ENCODE results near the gene GPR137. TPM values are rescaled to one million over a fixed set of nuclear protein-coding genes. Genes with fewer than 3 reads are reported as not detected.

GPR137 gene
- total RNA-seq, 1 donor from 2014 or later: 56.0 TPM

DNA sequence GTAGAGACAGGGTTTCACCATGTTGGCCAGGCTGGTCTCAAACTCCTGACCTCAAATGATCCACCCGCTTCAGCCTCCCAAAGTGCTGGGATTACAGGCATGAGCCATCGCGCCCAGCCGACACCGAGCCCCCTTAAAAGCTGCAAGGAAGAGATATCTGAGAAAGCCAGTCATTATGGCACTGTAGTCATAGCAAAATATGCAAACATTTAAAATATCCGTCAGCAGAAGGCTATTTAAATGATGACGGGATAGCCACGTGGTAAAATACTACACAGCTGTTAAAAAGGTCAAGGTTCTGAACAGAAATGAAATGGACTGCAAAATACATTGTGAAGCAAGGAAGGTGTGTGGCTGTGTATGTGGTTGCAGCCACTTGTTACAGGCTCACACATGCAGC, 47.9 kb downstream of the GPR137 start:
- H3K4me1 Mint-ChIP-seq (ENCODE audit: unreplicated experiment): no peaks in the 10 kb centered on the region
- DNase-seq (ENCODE audit: low spot score): no peak
- H3K9me3 Mint-ChIP-seq (ENCODE audit: unreplicated experiment): no peaks in the 10 kb centered on the region
- no peak for TF ChIP-seq CTCF (IDR thresholded peaks at IDR 0.05; ENCODE audit: unreplicated experiment)
- no peak overlapping the region for H3K27ac Mint-ChIP-seq (ENCODE audit: unreplicated experiment)
- no peaks in the 10 kb centered on the region for H3K36me3 Mint-ChIP-seq (ENCODE audit: low read depth, unreplicated experiment)
- H3K27me3 Mint-ChIP-seq (ENCODE audit: unreplicated experiment): peaks cover 4% of the 10 kb centered on the region
- no peak overlapping the region for H3K4me3 Mint-ChIP-seq (ENCODE audit: unreplicated experiment)

GRCh38 chr11:64334764-64335735, 49.4 kb downstream of the GPR137 start:
- Mint-ChIP-seq H3K4me1 (ENCODE audit: unreplicated experiment) (no peaks in the 10 kb centered on the region), H3K27ac (ENCODE audit: unreplicated experiment) (no peak overlapping the region)
- DNase-seq (ENCODE audit: low spot score): no peak

DNA sequence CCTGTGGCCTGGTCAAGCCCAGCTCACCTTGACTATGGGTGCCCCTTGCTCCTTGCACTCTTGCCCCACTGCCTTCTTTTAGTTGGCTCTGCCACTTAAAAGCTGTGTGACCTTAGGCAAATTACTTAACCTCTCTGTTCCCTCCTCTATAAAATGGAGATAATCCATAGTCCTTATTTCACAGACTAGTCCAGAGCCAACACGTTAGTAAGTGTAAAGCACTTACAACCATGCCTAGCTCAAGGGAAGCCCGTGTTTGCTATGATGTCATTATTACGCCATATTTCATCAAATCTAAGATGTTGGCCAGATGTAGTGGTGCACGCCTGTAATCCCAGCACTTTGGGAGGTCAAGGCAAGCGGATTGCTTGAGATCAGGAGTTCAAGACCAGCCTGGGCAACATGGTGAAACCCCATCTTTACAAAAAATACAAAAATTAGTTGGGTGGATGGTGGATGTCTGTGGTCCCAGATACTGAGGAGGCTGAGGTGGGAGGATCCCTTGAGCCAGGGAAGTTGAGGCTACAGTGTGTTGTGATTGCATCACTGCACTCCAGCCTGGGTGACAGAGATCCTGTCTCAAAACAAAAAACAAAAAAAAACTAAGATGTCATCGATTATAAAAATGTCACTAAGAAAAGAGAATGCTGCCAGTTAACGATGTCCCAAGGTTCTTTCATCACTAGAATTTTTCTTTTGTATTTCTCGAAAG, 52.0 kb downstream of the GPR137 start:
- no peak overlapping the region for H3K4me3 Mint-ChIP-seq (ENCODE audit: unreplicated experiment)
- H3K27ac Mint-ChIP-seq (ENCODE audit: unreplicated experiment): no peak overlapping the region

More at GRCh38 chr11:64334764-64335735, 49.4 kb downstream of the GPR137 start:
- no peak for TF ChIP-seq CTCF (IDR thresholded peaks at IDR 0.05; ENCODE audit: unreplicated experiment)
- Mint-ChIP-seq H3K27me3 (ENCODE audit: unreplicated experiment) (peaks cover 8% of the 10 kb centered on the region), H3K36me3 (ENCODE audit: low read depth, unreplicated experiment) (no peaks in the 10 kb centered on the region), H3K4me3 (ENCODE audit: unreplicated experiment) (no peak overlapping the region), H3K9me3 (ENCODE audit: unreplicated experiment) (no peaks in the 10 kb centered on the region)

GRCh38 chr11:64338716-64339115, 53.1 kb downstream of the GPR137 start:
- H3K27me3 Mint-ChIP-seq (ENCODE audit: unreplicated experiment): peaks cover 4% of the 10 kb centered on the region
- DNase-seq (ENCODE audit: low spot score): no peak
- peaks cover 4% of the 10 kb centered on the region for H3K4me1 Mint-ChIP-seq (ENCODE audit: unreplicated experiment)
- no peak for TF ChIP-seq CTCF (IDR thresholded peaks at IDR 0.05; ENCODE audit: unreplicated experiment)
- H3K36me3 Mint-ChIP-seq (ENCODE audit: low read depth, unreplicated experiment): no peaks in the 10 kb centered on the region
- H3K4me3 Mint-ChIP-seq (ENCODE audit: unreplicated experiment): no peak overlapping the region
- no peaks in the 10 kb centered on the region for H3K9me3 Mint-ChIP-seq (ENCODE audit: unreplicated experiment)
- H3K27ac Mint-ChIP-seq (ENCODE audit: unreplicated experiment): no peak overlapping the region

More for the DNA sequence above, 52.0 kb downstream of the GPR137 start:
- Mint-ChIP-seq H3K36me3 (ENCODE audit: low read depth, unreplicated experiment) (no peaks in the 10 kb centered on the region), H3K4me1 (ENCODE audit: unreplicated experiment) (peaks cover 4% of the 10 kb centered on the region), H3K9me3 (ENCODE audit: unreplicated experiment) (no peaks in the 10 kb centered on the region), H3K27me3 (ENCODE audit: unreplicated experiment) (peaks cover 7% of the 10 kb centered on the region)
- no peak for DNase-seq (ENCODE audit: low spot score)
- TF ChIP-seq CTCF (IDR thresholded peaks at IDR 0.05; ENCODE audit: unreplicated experiment): no peak

Other genes starting within 250 kb of the GPR137 start
- not detected for gene FLRT1, start 249.9 kb upstream of the GPR137 start, total RNA-seq (ENCODE audit: unreplicated experiment)
- 4.1 TPM for gene MACROD1, start 119.7 kb upstream of the GPR137 start, total RNA-seq (ENCODE audit: unreplicated experiment)
- gene STIP1, start 99.7 kb upstream of the GPR137 start, total RNA-seq (ENCODE audit: unreplicated experiment): 124 TPM
- gene FERMT3, start 79.1 kb upstream of the GPR137 start, total RNA-seq (ENCODE audit: unreplicated experiment): 6.2 TPM
- 23.2 TPM for gene TRPT1, start 59.7 kb upstream of the GPR137 start, total RNA-seq (ENCODE audit: unreplicated experiment)
- 21.2 TPM for gene NUDT22, start 59.6 kb upstream of the GPR137 start, total RNA-seq (ENCODE audit: unreplicated experiment)
- 38.0 TPM for gene DNAJC4, start 55.3 kb upstream of the GPR137 start, total RNA-seq (ENCODE audit: unreplicated experiment)
- 11.5 TPM for gene VEGFB, start 51.3 kb upstream of the GPR137 start, total RNA-seq (ENCODE audit: unreplicated experiment)
- gene FKBP2, start 44.8 kb upstream of the GPR137 start, total RNA-seq (ENCODE audit: unreplicated experiment): 35.3 TPM
- 201 TPM for gene PPP1R14B, start 38.9 kb upstream of the GPR137 start, total RNA-seq (ENCODE audit: unreplicated experiment)
- 51.0 TPM for gene PLCB3, start 34.3 kb upstream of the GPR137 start, total RNA-seq (ENCODE audit: unreplicated experiment)
- gene BAD, start 1.2 kb upstream of the GPR137 start, total RNA-seq (ENCODE audit: unreplicated experiment): 40.7 TPM
- 0.36 TPM for gene KCNK4, start 5.5 kb downstream of the GPR137 start, total RNA-seq (ENCODE audit: unreplicated experiment)
- gene CATSPERZ, start 14.5 kb downstream of the GPR137 start, total RNA-seq (ENCODE audit: unreplicated experiment): 0.38 TPM
- gene ESRRA, start 19.7 kb downstream of the GPR137 start, total RNA-seq (ENCODE audit: unreplicated experiment): 42.3 TPM
- gene TRMT112, start 31.7 kb downstream of the GPR137 start, total RNA-seq (ENCODE audit: unreplicated experiment): 138 TPM
- 264 TPM for gene PRDX5, start 32.3 kb downstream of the GPR137 start, total RNA-seq (ENCODE audit: unreplicated experiment)
- gene CCDC88B, start 54.4 kb downstream of the GPR137 start, total RNA-seq (ENCODE audit: unreplicated experiment): 8.3 TPM
- gene RPS6KA4, start 73.3 kb downstream of the GPR137 start, total RNA-seq (ENCODE audit: unreplicated experiment): 37.5 TPM